ENCODE measurements around the gene LRATD1.

DNA sequence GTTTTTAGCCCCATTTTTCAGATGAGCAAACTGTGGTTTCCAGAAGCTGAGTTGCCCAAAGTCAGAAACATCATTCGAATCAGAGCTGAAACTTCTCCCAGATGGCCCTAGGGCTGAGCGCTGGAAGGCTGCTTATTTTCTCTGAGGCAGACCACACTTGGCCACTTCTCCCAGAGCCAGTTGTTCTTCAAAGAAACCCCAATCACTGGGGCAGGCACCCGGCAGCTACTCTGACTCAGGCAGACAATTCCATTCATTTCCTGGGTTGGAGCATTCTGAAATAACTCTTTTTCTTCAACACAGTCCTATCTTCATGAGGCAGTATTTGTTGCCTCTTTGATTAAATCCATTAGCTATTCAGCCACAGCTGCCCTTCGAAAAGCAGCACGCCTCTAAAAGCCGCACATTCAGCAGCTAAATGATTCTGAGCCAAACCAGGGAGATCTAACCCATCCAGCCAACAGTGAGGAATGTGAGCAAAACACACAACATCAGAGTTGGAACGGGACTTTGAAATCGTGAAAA is 40.9 kb downstream of the LRATD1 start:
- no peak for TF ChIP-seq POLR2A (IDR thresholded peaks at IDR 0.05)
- TF ChIP-seq, protein P1, sequence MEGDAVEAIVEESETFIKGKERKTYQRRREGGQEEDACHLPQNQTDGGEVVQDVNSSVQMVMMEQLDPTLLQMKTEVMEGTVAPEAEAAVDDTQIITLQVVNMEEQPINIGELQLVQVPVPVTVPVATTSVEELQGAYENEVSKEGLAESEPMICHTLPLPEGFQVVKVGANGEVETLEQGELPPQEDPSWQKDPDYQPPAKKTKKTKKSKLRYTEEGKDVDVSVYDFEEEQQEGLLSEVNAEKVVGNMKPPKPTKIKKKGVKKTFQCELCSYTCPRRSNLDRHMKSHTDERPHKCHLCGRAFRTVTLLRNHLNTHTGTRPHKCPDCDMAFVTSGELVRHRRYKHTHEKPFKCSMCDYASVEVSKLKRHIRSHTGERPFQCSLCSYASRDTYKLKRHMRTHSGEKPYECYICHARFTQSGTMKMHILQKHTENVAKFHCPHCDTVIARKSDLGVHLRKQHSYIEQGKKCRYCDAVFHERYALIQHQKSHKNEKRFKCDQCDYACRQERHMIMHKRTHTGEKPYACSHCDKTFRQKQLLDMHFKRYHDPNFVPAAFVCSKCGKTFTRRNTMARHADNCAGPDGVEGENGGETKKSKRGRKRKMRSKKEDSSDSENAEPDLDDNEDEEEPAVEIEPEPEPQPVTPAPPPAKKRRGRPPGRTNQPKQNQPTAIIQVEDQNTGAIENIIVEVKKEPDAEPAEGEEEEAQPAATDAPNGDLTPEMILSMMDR (IDR thresholded peaks at IDR 0.05): no peak
